ENCODE measurements around the gene IL1RL1.

The IL1RL1 gene

DNA sequence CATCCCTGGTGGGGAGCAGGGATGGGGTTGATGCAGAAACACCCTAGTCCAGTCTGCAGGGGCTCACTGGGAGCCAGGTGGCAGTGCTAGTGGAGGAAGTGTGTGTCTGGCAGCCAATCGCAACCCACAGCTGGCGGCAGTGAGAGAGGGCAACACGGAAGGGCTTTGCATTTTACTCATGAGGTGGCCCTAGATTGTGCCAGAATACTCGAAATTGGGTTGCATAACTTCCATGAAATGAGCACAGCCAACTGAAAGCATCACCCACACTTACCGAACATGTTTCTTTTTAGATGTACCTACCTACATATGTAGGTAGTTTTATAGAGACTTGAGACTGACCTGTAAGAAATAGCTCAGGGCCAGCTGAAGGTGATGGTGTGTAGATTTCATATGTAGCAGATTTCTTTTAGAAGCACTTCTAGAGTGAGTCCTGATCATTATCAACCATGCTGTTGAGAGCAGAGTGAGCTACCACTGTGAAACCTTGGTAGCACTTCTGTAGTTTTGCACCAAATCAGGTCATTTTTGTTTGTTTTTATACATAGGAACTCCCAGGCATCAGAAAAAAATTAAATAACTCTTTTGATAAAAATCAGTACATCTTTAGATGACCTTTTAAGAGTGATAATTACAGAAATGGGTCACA is 57.2 kb downstream of the IL1RL1 start:
- DNase-seq (ENCODE audit: low read depth) = no peak

DNA sequence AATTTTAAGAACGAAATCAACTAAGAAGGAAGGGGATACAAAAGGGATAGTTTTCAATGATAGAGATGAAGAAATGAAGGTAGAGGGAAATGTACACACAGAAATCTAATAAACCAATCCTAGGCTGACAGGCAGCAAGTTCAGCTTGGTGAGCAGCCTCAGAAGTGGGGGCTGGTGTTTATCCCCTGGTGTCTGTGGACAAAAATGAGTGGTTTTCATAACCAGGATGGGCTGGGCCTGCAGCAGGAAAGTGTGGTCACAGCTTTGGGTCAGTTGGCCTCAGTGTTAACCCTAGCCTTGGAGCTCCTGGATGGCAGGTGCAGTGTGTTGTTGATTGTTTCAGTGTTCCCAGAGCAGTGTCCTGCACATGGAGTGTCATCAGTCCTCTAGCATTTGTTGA is 58.5 kb downstream of the IL1RL1 start:
- no peak for DNase-seq (ENCODE audit: low read depth)

DNA sequence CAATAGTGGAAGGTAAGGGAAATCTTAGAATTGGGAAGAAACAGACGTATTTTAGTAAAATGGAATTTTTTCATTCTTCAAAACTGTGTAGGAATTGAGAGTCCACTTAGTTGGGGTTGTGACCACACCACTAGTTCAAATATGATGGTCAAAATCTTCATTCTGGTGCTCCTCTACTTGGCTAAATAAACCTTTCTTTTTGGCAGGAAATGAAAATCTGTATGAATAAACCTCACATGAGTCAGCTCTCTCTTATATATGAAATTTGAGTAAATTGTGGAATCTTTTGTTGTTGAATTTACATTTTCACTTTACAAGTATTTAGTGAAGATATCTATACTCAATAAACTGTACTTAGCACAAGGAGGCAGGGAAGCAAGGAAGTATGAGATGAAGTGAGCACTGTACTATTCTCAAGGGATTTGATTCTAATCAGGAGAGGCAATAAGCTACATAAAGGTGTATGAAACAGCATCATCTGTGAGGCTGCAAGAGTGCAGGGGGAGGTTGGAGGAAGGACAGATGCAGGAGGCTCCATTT is 64.8 kb downstream of the IL1RL1 start:
- no peak for DNase-seq (ENCODE audit: low read depth)

DNA sequence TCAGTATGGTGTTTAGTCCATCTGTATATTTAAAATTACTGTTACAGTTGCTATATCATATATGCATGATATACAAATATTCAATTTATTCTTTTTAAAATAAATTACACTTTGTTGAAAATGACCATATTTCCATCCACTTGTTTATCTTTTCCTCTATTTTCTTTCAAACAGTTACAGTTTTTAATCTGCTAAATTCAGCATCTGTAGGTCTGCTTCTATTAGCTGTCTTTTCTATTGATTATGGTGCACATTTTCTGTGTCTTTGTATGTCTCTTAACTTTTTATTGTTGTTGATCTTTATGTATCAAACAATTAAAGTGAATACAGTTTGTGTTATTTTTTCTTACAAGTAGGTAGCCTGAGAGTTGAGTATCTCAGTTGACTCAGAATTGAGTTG is 72.4 kb downstream of the IL1RL1 start:
- DNase-seq (ENCODE audit: low read depth) = no peak

DNA sequence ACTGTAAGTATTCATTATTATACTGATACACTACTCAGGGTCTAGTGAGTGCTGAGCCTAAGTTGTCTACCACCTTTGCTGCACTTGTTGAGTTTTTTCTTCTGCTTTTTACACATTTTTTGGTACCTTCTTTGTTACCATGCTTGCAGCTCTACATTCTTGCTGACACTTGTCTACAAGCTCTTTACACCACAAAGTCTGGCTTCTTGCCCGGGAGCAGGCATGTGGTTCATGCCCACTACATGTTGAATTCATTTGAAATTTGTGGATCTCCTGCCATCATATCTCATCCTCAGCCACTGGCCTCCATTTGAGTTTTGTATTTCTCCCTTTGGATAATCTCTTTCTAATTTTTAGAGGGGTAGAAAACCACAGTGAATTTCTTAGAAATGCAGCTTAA is 74.2 kb downstream of the IL1RL1 start:
- DNase-seq (ENCODE audit: low read depth) = no peak

DNA sequence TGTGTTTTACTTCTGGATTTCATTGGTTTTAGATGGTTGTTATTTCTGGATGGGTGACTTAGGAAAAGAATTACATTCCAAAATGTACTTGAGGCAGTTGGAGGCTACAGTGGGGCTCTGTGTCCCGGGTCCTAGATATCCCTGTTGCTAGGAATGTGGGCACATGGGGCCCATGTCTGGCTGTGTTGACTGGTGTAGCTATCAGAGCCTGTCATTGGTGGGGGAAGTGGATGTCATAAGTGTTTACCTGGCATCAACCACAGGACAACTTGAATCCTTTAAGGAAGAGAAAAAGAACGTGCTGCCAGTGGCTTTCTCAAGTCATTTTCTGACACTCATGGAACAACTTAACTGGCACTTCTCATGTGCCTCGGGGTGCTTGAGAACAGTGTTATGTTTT is 74.6 kb downstream of the IL1RL1 start:
- DNase-seq (ENCODE audit: low read depth) = no peak

DNA sequence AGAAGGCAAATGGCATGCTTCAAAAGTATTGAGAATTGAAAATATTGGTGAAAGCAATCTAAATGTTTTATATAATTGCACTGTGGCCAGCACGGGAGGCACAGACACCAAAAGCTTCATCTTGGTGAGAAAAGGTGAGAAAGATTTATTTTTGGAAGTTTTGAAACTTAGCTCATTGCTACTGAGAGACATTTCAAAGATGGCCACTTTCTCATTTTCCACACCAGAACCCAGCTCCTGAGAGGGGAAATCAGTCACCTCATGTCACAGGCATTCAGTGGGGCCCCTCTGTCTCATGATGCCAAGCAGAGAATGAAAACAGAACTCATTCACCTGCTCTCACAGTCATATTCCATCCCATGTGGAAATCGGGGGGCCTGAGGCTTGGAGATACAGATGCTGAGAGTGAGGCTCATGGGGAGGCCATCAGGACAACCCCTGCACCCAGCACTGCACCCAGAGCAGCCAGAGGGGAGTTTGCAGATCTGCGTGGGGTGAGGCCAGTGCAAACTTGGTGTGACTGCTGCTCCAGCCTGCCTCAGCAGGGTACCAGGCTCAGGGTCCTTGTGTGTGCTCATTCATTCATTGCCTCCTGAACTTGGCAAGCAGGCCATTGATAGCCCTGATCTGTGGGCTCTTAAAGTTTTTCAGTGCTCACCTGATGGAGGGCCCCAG is 75.6 kb downstream of the IL1RL1 start:
- no peak for DNase-seq (ENCODE audit: low read depth)

DNA sequence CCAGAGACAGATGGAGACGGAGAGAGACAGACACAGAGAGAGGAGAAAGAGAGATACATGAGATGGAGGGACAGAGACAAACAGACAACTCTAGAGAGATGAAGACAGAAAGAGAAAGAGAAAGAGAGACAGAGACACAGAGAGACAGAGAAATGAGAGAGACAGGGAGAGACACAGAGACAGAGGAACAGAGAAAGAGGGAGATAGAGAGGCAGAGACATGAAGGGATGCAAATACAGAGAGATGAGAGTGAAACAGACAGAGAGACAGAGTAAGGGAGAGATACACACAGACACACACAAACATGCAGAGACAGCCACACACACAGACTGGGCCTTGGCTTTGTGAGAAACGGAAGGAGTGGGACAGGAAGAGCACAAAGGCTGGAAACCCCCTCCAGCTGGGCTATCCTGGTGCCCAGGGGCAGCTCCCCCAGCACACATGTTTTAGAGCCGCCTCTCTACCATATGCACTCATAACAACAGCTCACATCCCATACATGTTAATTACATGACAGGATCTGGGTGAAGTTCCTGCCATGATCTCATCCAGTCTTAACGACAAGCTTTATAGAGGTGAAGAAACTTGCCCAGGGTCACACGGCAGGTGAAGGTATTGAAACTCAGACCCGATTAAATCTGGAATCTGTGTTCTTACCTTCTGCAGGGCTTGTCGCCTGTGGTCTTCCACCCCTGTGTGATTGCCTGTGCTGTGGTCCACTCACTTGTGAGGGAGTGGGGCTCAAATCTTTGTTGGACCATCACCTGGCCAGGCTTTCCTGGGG is 76.6 kb downstream of the IL1RL1 start:
- no peak for DNase-seq (ENCODE audit: low read depth)

DNA sequence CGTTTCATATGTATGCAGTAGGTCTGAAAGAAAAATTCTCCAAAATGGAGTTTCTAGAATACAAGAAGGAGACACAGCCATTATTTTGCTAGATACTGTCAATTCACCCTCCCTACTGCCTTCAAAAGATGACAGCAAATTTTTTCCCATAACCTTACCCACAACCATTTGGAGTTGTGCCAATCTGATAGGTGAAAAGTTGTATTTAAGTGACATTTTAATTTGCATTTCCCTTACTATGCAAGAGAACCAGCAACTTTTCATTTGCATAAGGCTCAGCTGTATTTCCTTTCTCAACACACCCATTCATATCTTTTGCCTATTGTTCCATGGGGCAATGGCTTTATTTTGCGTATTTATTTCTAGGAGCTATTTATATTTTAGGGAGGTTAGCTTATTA is 80.2 kb downstream of the IL1RL1 start:
- no peak for DNase-seq (ENCODE audit: low read depth)

DNA sequence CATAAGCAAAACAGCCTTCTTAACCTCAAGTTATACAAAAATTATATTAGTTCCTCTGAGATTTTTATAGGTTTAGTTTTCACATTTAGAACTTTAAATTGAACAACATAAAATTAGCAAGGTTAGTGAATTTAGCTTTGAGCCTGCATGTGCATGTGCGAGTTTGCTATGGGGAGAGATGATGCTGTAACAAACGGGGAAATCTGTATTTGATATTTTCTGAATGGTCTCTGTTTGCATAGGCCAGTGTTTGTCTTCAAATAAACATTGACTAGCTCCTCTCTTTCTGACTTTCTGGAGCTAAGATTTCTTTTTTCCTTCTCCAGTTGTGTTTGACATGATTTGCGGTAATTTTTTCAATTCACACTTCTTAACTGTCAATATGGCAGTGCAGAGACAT is 80.7 kb downstream of the IL1RL1 start:
- DNase-seq (ENCODE audit: low read depth) = no peak

DNA sequence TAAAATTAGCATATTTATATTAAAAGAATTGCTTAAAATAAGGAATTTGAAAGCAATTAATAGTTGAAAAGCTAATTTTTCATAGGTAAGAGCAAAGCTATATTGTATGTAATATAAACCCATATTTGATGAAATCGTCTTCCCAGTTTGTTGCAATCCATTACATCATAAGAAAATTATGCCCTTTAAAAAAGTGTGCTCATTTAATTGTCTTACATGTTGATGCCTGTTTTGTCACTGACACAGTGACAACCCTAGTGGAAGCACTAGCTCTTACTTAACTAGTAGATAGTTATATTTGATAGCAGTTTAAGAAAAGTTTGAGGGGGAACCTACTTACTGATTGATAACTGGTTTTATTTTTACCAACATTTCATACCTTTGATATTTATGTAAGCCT is 81.6 kb downstream of the IL1RL1 start:
- no peak for DNase-seq (ENCODE audit: low read depth)

DNA sequence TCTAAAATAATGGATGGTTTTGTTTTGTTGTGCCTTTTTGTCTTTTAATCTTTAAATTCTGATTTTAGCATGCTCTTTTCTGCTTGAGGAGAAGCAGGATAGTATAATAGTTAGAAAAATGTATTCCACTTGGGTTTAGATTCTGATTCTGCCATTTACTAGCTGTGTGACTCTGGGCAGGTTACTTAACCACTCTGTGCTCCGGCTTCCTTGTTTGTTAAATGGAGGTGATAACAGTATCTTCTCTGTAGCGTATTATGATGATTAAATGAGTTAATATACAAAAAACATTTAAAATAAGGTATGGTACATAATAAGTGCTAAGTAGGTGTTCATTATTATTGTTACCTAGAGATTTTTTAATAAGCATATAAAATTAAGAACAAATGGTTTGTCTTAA is 84.6 kb downstream of the IL1RL1 start:
- DNase-seq (ENCODE audit: low read depth) = no peak

DNA sequence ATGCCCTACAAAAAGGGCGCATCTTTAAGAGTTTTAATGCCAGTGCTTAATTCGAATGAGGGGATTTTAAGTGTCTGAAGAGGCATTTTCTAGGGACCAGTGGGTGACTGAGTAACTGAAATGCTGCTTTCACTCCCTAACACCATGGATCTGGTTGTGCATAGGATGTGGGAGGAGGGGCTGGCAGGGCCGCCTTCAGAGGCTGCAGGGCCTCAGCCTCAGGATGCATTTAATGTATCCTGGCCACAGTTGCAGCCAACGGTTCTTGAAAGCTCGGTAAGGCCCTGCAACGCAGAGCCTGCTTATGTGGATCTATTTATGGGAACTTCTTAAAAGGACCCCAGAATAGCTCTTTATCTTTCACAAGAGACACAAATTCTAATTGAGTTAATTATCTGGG is 85.8 kb downstream of the IL1RL1 start:
- no peak for DNase-seq (ENCODE audit: low read depth)

DNA sequence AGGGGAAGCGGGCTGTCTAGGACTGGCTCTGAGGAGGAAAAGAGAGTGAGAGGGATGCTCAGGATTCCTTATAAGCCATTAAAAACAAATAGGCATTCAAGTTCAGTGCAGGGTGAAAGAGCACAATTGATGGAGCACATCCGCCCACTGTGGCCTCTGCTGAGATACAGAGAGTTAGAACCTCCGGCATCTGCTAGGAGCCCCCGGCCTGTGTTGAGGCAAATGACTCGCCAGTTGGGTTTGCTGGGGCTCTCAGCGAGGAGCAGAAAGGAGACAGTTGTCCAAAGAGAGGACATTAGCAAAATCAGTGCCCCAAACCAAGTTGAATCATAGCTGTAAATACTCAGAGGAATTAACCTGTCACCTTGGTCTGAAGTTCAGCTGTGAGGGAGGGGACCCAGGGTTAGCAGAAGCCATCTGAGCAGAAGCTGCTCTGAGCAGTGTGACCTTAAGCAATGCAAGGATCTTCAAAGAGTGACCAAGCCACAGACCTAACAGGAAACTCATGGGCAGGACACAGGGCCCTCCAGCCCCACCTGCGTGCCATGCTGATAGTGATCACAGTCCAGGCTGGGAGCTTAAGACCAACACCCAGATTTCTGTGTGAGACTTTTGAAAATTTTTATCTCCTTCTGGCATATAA is 88.3 kb downstream of the IL1RL1 start:
- DNase-seq (ENCODE audit: low read depth) = no peak

DNA sequence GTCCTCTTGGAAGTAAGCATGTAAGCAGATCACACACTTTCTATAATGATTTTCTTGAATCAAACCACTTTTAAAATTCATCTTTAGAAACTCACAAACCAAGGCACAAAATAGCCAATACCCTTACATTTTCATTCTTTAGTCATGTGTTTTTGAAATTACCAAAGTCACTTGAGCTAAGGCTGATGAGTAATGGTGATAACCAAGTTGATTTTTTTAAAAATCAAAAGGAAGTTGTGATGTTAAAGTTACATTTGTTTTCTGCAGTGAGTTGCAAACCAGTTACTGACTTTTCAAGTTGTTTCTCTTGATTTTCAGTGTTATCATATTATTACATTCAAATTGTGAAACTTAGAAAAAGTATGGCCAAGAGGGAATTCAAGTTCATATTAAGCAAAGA is 90.1 kb downstream of the IL1RL1 start:
- DNase-seq (ENCODE audit: low read depth) = no peak
